Vagina (tissue), 2 donors: ENCODE measurements around the gene C16orf54. TPM values are rescaled to one million over a fixed set of nuclear protein-coding genes. Genes with fewer than 3 reads are reported as not detected.

Experiments used
- DNase-seq, 2 donors: peaks; one replicate each; pipeline ENCODE4 v3.0.0-alpha.2; 2017; ENCODE audit errors: extremely low spot score in 2 of 2
- H3K27ac ChIP-seq: fragments of 200-600 bp; sonication (generic); one replicate; pipeline ENCODE4 v1.5.1; 2019
- H3K27me3 ChIP-seq: fragments of 200-600 bp; sonication (generic); one replicate; pipeline ENCODE4 v1.5.1; 2019
- H3K36me3 ChIP-seq, 2 donors: fragments of 200-600 bp; sonication (generic); one replicate each; pipeline ENCODE4 v1.5.1; 2017 to 2019
- H3K4me1 ChIP-seq: fragments of 200-600 bp; sonication (generic); one replicate; pipeline ENCODE4 v1.5.1; 2019
- H3K4me3 ChIP-seq, 2 donors: fragments of 200-600 bp; sonication (generic); 1 replicate in 1 of 2; 2 replicates in 1 of 2; pipeline ENCODE4 v1.5.1; 2016 to 2019
- H3K9me3 ChIP-seq: fragments of 200-600 bp; sonication (generic); one replicate; pipeline ENCODE4 v1.5.1; 2019
- POLR2A ChIP-seq, 2 donors: fragments of 450-650 bp; IDR thresholded peaks; one replicate each; pipeline ENCODE4 v1.6.1; 2017; ENCODE audit warnings: antibody characterized with exemption in 2 of 2, mild to moderate bottlenecking in 2 of 2, moderate library complexity in 2 of 2
- POLR2AphosphoS5 ChIP-seq, 2 donors: sonication (generic); formaldehyde crosslinking; IDR thresholded peaks; one replicate each; pipeline ENCODE4 v1.9.0; 2017; ENCODE audit warnings: antibody characterized with exemption in 2 of 2, mild to moderate bottlenecking in 2 of 2, low read depth in 1 of 2; ENCODE audit not compliant: insufficient read depth in 1 of 2
- intact Hi-C: fragments of 100-400 bp; cut with DNase I; formaldehyde crosslinking; loops from one replicate; pipeline ENCODE4 v1.15.1; 2023
- total RNA-seq: library from RNA; depleted of rRNA; stranded (reverse); fragments of >200 nt; gene quantifications from one replicate; pipeline ENCODE4 v1.2.3, GENCODE V29; 2016
- TF ChIP-seq, protein P1 (sequence below), 3 experiments: fragments of 450-650 bp in 2 of 3; fragments of 200-600 bp in 1 of 3; sonication (generic) in 1 of 3; IDR thresholded peaks; one replicate each; pipeline ENCODE4 v1.5.1; 2017 to 2019; ENCODE audit warnings: antibody characterized with exemption in 3 of 3, mild to moderate bottlenecking in 2 of 3, moderate library complexity in 2 of 3

C16orf54 gene
- total RNA-seq, 1 donor from 2014 or later: 3.2 TPM

DNA sequence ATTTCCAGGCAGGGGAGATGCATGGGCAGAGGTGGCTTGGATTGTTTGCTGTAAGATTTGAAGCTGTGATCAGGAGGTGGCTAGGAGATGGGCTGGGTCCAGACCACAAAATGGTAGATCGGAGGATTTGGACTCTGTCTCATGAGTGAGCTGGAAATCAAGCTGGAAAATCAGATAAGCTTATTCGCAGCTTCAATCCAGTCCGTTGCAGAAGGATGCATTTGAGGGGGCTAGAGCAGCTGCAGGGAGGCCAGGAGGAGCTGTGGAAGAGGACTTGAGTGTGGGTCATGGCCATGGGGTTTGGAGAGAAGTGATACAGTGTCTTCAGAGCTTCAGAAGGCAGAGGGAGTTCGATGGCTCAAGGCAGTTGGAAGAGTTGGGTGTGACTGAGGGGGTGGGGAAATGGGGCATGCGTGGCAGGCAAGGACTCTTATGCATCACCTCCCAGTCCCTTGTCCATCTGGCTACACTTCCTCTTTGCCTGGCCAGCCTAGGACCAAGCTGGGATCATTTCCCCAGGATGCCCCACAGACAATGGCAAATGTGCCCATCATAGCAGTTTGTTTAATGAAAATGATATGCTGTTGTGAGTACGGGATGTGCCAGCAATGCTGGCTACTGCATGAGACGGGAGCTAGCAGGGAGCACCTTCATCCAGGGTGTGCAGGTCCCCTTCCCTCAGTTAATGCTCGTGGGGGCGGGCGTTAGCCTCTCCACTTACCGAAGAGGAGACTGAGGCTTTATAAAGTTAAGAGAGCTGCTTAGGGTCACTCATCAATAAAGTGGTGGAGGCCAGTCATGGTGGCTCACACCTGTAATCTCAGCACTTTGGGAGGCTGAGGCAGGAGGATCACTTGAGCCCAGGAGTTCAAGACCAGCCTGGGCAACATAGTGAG, 46.2 kb downstream of the C16orf54 start:
- Histone ChIP-seq H3K9me3 (no peaks in the 10 kb centered on the region), H3K4me1 (peaks cover 9% of the 10 kb centered on the region), H3K4me3 (no peak overlapping the region), H3K27me3 (no peaks in the 10 kb centered on the region), H3K36me3 (no peaks in the 10 kb centered on the region), H3K27ac (no peak overlapping the region)
- TF ChIP-seq POLR2A (IDR thresholded peaks at IDR 0.05) (no peak), POLR2AphosphoS5 (IDR thresholded peaks at IDR 0.05; ENCODE audit: insufficient read depth in 1 of 2, low read depth in 1 of 2) (no peak)
- TF ChIP-seq, protein P1, sequence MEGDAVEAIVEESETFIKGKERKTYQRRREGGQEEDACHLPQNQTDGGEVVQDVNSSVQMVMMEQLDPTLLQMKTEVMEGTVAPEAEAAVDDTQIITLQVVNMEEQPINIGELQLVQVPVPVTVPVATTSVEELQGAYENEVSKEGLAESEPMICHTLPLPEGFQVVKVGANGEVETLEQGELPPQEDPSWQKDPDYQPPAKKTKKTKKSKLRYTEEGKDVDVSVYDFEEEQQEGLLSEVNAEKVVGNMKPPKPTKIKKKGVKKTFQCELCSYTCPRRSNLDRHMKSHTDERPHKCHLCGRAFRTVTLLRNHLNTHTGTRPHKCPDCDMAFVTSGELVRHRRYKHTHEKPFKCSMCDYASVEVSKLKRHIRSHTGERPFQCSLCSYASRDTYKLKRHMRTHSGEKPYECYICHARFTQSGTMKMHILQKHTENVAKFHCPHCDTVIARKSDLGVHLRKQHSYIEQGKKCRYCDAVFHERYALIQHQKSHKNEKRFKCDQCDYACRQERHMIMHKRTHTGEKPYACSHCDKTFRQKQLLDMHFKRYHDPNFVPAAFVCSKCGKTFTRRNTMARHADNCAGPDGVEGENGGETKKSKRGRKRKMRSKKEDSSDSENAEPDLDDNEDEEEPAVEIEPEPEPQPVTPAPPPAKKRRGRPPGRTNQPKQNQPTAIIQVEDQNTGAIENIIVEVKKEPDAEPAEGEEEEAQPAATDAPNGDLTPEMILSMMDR (IDR thresholded peaks at IDR 0.05): no peak
- intact Hi-C loops: no loop called here
- no peak for DNase-seq

DNA sequence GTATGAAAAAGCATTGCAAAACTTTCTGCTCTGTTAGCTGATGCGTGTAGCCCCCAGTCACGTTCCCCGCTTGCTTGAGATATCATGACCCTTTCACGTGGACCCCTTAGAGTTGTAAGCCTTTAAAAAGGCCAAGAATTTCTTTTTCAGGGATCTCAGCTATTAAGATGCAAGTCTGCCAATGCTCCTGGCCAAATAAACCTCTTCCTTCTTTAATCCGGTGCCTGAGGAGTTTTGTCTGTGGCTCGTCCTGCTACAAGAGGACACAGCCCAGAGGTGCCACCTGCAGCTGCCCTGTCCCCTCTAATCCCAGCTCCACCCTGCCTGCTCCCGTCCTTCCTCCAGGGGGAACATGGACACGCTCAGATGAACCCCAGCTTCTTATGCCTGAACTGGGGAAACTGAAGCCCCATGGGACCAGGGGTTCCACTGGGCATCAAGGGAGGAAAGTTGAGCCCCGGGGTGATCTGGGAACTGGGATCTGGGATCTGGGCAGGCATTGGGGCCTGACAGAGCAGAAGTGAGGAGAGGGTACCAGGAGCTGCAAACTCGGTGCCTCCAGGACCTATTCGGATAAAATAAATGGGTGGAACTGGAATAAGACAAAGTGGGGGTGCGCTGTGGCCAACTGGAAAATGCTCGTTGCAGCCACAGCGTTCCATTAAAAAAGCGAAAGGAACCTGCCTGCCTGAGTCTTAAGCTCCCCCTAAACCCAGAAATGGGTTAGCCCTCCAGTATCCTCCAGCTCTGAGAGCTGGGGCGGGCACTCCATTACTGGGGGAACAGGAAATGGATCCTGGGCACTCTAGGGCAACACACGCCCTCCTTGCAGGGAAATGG, 47.1 kb downstream of the C16orf54 start:
- no peak overlapping the region for H3K4me3 ChIP-seq
- intact Hi-C loops: no loop called here

DNA sequence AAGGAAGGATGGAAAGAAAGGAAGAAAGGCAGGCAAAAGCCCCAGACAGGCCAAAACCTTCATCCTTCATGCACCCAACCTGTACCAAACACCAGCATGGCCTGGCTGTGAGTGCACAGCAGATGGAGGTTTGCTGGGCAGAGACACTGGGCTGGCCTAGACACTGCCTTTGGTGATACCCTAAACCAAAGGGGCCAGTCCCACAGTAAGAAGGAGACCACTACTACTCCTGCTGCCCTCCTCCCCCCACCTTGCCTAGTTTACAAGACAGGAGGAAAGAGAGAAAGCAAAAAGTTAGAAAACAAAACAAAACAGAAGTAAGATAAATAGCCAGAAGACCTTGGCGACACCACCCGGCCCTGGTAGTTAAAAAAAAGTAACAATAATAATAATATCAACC, 47.7 kb downstream of the C16orf54 start:
- no peak for DNase-seq
- intact Hi-C loops: no loop called here

More for the DNA sequence above, 47.1 kb downstream of the C16orf54 start:
- DNase-seq: no peak
- no peaks in the 10 kb centered on the region for H3K27me3 ChIP-seq
- H3K9me3 ChIP-seq: no peaks in the 10 kb centered on the region
- no peak overlapping the region for H3K27ac ChIP-seq
- no peaks in the 10 kb centered on the region for H3K36me3 ChIP-seq
- H3K4me1 ChIP-seq: peaks cover 9% of the 10 kb centered on the region
- no peak for TF ChIP-seq POLR2AphosphoS5 (IDR thresholded peaks at IDR 0.05; ENCODE audit: insufficient read depth in 1 of 2, low read depth in 1 of 2)
- TF ChIP-seq POLR2A (IDR thresholded peaks at IDR 0.05): no peak
- TF ChIP-seq, protein P1 (IDR thresholded peaks at IDR 0.05): no peak

DNA sequence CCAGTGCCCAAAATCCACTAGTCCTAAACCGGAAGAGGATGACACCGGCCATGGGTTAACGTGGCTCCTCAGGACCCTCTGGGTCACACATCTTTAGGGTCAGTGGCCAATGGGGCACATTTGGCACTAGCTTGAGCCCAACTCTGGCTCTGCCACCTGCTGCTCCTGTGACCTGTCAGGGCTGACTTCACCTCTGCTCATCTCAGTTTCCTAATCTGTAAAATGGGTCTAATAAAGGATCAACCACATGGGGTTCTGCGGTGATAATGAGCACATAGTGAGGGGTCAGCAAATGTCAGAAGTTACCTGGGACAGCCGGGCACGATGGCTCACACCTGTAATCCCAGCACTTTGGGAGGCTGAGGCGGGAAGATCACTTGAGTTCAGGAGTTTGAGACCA, 48.4 kb downstream of the C16orf54 start:
- Histone ChIP-seq H3K4me3 (no peak overlapping the region), H3K4me1 (peaks cover 9% of the 10 kb centered on the region), H3K27me3 (no peaks in the 10 kb centered on the region), H3K36me3 (no peaks in the 10 kb centered on the region), H3K9me3 (no peaks in the 10 kb centered on the region), H3K27ac (no peak overlapping the region)
- TF ChIP-seq POLR2AphosphoS5 (IDR thresholded peaks at IDR 0.05; ENCODE audit: insufficient read depth in 1 of 2, low read depth in 1 of 2) (no peak), POLR2A (IDR thresholded peaks at IDR 0.05) (no peak)
- TF ChIP-seq, protein P1 (IDR thresholded peaks at IDR 0.05): no peak
- intact Hi-C loops: no loop called here
- no peak for DNase-seq

More for the DNA sequence above, 47.7 kb downstream of the C16orf54 start:
- Histone ChIP-seq H3K27me3 (no peaks in the 10 kb centered on the region), H3K9me3 (no peaks in the 10 kb centered on the region), H3K4me1 (peaks cover 9% of the 10 kb centered on the region), H3K36me3 (no peaks in the 10 kb centered on the region), H3K4me3 (no peak overlapping the region), H3K27ac (no peak overlapping the region)
- TF ChIP-seq POLR2A (IDR thresholded peaks at IDR 0.05) (no peak), POLR2AphosphoS5 (IDR thresholded peaks at IDR 0.05; ENCODE audit: insufficient read depth in 1 of 2, low read depth in 1 of 2) (no peak)
- TF ChIP-seq, protein P1 (IDR thresholded peaks at IDR 0.05): no peak
